Measurements from ENCODE around the gene ADGRV1. TPM values are rescaled to one million over a fixed set of nuclear protein-coding genes. Genes with fewer than 3 reads are reported as not detected.

The ADGRV1 gene
- total RNA-seq, 4 donors from 2014 or later: 0.28 to 6.5 (median 3.7) TPM

DNA sequence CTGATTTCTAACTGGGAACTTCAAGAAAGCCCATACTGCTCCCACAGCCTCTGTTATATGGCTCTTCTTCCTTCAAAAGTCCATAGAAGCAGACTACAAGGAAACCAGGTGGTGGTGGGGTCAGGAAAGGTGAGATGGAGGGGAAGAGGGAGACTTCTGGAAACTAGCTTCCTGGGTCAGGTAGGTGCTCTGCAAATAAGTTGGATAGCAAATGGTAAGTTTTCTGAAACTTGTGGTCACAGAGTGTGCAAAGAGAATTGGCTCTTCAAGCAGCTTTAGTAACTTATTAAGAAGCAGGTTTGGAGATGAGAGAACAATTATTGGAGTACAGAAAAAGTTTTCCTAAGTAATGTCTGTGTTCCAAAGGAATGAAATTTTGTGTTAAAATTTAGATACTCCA lies 316.9 kb downstream of the ADGRV1 start:
- Histone ChIP-seq H3K9me3 (no peaks in the 10 kb centered on the region), H3K36me3 (no peaks in the 10 kb centered on the region), H3K4me3 (no peak overlapping the region), H3K4me1 (no peaks in the 10 kb centered on the region), H3K27ac (no peak overlapping the region), H3K27me3 (no peaks in the 10 kb centered on the region)
- TF ChIP-seq POLR2A (IDR thresholded peaks at IDR 0.05) (no peak), CTCF (IDR thresholded peaks at IDR 0.05) (no peak)
- no peak for DNase-seq

DNA sequence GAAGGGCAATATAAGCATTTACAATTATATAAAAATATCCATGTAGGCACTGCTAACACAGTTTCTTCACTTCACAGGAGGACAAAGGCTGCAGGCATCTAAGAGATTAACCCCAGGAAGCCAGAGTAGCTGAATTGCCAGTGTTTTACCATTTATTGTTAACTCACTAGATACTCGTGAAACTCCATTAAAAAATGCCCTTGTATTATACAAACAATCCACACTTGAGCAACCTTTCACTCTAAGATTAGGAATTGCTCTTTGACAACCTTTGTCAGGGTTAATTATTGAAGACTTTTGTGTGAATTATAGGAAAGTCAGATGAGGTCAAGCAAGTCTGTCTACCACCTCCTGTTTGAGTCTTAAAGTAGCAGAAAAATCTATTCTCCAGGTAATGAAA lies 317.8 kb downstream of the ADGRV1 start:
- no peak for DNase-seq
- H3K27ac ChIP-seq: no peak overlapping the region
- H3K4me1 ChIP-seq: no peaks in the 10 kb centered on the region
- no peaks in the 10 kb centered on the region for H3K36me3 ChIP-seq
- TF ChIP-seq POLR2A (IDR thresholded peaks at IDR 0.05) (no peak), CTCF (IDR thresholded peaks at IDR 0.05) (no peak)
- H3K4me3 ChIP-seq: no peak overlapping the region
- H3K9me3 ChIP-seq: no peaks in the 10 kb centered on the region
- H3K27me3 ChIP-seq: no peaks in the 10 kb centered on the region

GRCh38 chr5:90877049-90877448 lies 318.5 kb downstream of the ADGRV1 start:
- H3K9me3 ChIP-seq: no peaks in the 10 kb centered on the region
- no peaks in the 10 kb centered on the region for H3K27me3 ChIP-seq
- DNase-seq: no peak
- H3K36me3 ChIP-seq: no peaks in the 10 kb centered on the region
- H3K27ac ChIP-seq: no peak overlapping the region
- no peaks in the 10 kb centered on the region for H3K4me1 ChIP-seq
- TF ChIP-seq CTCF (IDR thresholded peaks at IDR 0.05) (no peak), POLR2A (IDR thresholded peaks at IDR 0.05) (no peak)
- H3K4me3 ChIP-seq: no peak overlapping the region

- H3K4me3 ChIP-seq: no peak overlapping the region
- H3K27ac ChIP-seq: peak overlapping the region in 3 of 4 donors; percentile 37 to 42 (median 38)
- no peaks in the 10 kb centered on the region for H3K4me1 ChIP-seq
- DNase-seq: peak in 1 of 3 donors; percentile 49
- H3K9me3 ChIP-seq: no peaks in the 10 kb centered on the region
- no peaks in the 10 kb centered on the region for H3K27me3 ChIP-seq
- TF ChIP-seq POLR2A (IDR thresholded peaks at IDR 0.05) (no peak), CTCF (IDR thresholded peaks at IDR 0.05) (no peak)
- no peaks in the 10 kb centered on the region for H3K36me3 ChIP-seq
These were observed 319.5 kb downstream of the ADGRV1 start for GRCh38 chr5:90878081-90878480.

DNA sequence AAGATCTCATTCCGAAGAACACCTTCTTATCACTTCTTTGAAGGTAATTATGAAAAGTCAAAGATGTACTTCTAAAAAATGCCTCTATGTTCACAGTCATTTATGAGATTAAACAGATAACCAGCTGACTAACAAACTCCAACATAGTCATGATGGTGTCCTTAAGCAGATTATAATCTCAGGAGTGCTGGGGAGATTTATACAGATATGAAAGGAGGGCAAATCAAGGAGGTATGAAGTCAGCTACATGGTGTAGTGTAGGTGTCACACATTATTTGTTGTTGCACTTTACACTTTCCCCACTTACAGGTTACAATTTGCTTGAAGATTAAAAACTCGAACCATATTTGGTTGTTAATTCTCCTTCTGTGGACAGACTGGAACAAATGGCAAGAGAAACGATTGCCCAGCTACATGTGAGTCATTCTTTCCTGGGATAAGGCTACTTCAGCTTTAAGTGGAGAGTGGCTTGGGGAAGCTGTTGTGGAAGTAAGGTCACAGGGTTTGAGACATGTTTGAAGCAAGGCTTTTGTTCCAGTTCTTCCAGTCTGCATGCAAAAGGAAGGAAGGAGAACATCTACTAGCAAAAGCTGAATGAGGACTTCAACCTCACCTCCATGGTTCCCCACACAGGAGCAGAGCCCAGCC lies 320.1 kb downstream of the ADGRV1 start:
- Histone ChIP-seq H3K4me3 (no peak overlapping the region), H3K9me3 (no peaks in the 10 kb centered on the region), H3K4me1 (no peaks in the 10 kb centered on the region), H3K27me3 (no peaks in the 10 kb centered on the region), H3K27ac (peak overlapping the region in 3 of 4 donors; percentile 37 to 42 (median 38)), H3K36me3 (no peaks in the 10 kb centered on the region)
- no peak for TF ChIP-seq CTCF (IDR thresholded peaks at IDR 0.05)
- DNase-seq: no peak

Measured in Peyer's patch (tissue), 4 donors.